ENCODE measurements around the gene P2RY8. TPM values are rescaled to one million over a fixed set of nuclear protein-coding genes. Genes with fewer than 3 reads are reported as not detected.
"Not testable (repeated sequence)": the region's sequence is repeated elsewhere in the genome, so short reads cannot be mapped to it uniquely, and the experiment has no call there.

Gene P2RY8
- polyA plus RNA-seq (2013, experiment 1 of 2; ENCODE audit: insufficient read length) = not detected
- not detected for polyA plus RNA-seq (2013, experiment 2 of 2; ENCODE audit: insufficient read length)

GRCh38 chrX:1537031-1537715 lies at the start of gene P2RY8:
Gene P2RY8, minus strand, starts transcription at chrX:1537185. Its CDS starts 70,627 bp downstream, at chrX:1466558.
- peak; percentile 11 for DNase-seq

GRCh38 chrX:1584237-1585011 lies 47.4 kb upstream of the P2RY8 start:
- no peak for DNase-seq

GRCh38 chrX:1582686-1583437 lies 45.9 kb upstream of the P2RY8 start:
- no peak for DNase-seq

GRCh38 chrX:1581132-1581531 lies 44.1 kb upstream of the P2RY8 start:
- no peak for DNase-seq

GRCh38 chrX:1578511-1579173 lies 41.7 kb upstream of the P2RY8 start:
- DNase-seq = no peak

GRCh38 chrX:1577845-1578244 lies 40.9 kb upstream of the P2RY8 start:
- DNase-seq = no peak

- no peak for DNase-seq
Measured at GRCh38 chrX:1576201-1576992, 39.4 kb upstream of the P2RY8 start.

GRCh38 chrX:1574181-1574580 lies 37.2 kb upstream of the P2RY8 start:
- not testable (repeated sequence) for DNase-seq

- DNase-seq = no peak
Measured at GRCh38 chrX:1564750-1565683, 28.0 kb upstream of the P2RY8 start.

GRCh38 chrX:1564077-1564476 lies 27.1 kb upstream of the P2RY8 start:
- DNase-seq = not testable (repeated sequence)

- no peak for DNase-seq
Measured at GRCh38 chrX:1561164-1561563, 24.2 kb upstream of the P2RY8 start.

- DNase-seq = no peak
Measured at GRCh38 chrX:1558761-1559468, 21.9 kb upstream of the P2RY8 start.

GRCh38 chrX:1557442-1557841 lies 20.5 kb upstream of the P2RY8 start:
- not testable (repeated sequence) for DNase-seq

GRCh38 chrX:1555370-1555769 lies 18.4 kb upstream of the P2RY8 start:
- no peak for DNase-seq

- no peak for DNase-seq
Measured at GRCh38 chrX:1554469-1555210, 17.7 kb upstream of the P2RY8 start.

- no peak for DNase-seq
Measured at GRCh38 chrX:1551959-1552546, 15.1 kb upstream of the P2RY8 start.

- no peak for DNase-seq
Measured at GRCh38 chrX:1546691-1547251, 9.8 kb upstream of the P2RY8 start.

GRCh38 chrX:1545776-1546408 lies 8.9 kb upstream of the P2RY8 start:
- no peak for DNase-seq
